CD8-positive, alpha-beta memory T cell (primary cell): ENCODE measurements around the gene LIN7C. TPM values are rescaled to one million over a fixed set of nuclear protein-coding genes. Genes with fewer than 3 reads are reported as not detected.

Experiments used
- CTCF ChIA-PET: fragments of 350-600 bp; sonication (Branson Sonifier 250); formaldehyde crosslinking; loops from one replicate; lab custom pipeline; 2021; ENCODE audit warnings: antibody characterized with exemption; lab: Charles Lee
- POLR2A ChIA-PET: fragments of 350-600 bp; sonication (Branson Sonifier 250); formaldehyde crosslinking; loops from one replicate; lab custom pipeline; 2021; ENCODE audit warnings: antibody characterized with exemption; lab: Charles Lee
- DNase-seq, 5 donors: peaks; one replicate each; pipeline versions ENCODE4 v3.0.0 to v3.0.0-alpha.2; 2020 to 2022; ENCODE audit warnings: mixed read lengths in 1 of 5
- H3K27ac ChIP-seq: one replicate; pipeline ENCODE4 v1.7.0; 2013; ENCODE audit warnings: low read depth, mild to moderate bottlenecking, low read length, moderate library complexity
- H3K27me3 ChIP-seq: 2 replicates; pipeline ENCODE4 v1.7.0; 2013; ENCODE audit warnings: low read length, mild to moderate bottlenecking; ENCODE audit not compliant: insufficient read depth, poor library complexity, severe bottlenecking
- H3K36me3 ChIP-seq: 2 replicates; pipeline ENCODE4 v1.7.0; 2013; ENCODE audit warnings: mild to moderate bottlenecking, low read length, moderate library complexity; ENCODE audit not compliant: insufficient read depth
- H3K4me1 ChIP-seq: 2 replicates; pipeline ENCODE4 v1.7.0; 2013; ENCODE audit warnings: mild to moderate bottlenecking, low read length, moderate library complexity; ENCODE audit not compliant: insufficient read depth
- H3K4me3 ChIP-seq: 2 replicates; pipeline ENCODE4 v1.7.0; 2013; ENCODE audit warnings: mild to moderate bottlenecking, low read length
- H3K9me3 ChIP-seq: 2 replicates; pipeline ENCODE4 v1.7.0; 2013; ENCODE audit warnings: mild to moderate bottlenecking, low read length
- H3K27ac Mint-ChIP-seq, 8 donors: one replicate each; pipeline ENCODE4 v1.8.0; 2020 to 2021; ENCODE audit warnings: mixed read lengths in 8 of 8, mild to moderate bottlenecking in 6 of 8, inconsistent platforms in 3 of 8, moderate library complexity in 3 of 8
- H3K27me3 Mint-ChIP-seq, 2 donors: one replicate each; pipeline ENCODE4 v1.8.0; 2020 to 2021; ENCODE audit warnings: mixed read lengths in 2 of 2, mild to moderate bottlenecking in 1 of 2, moderate library complexity in 1 of 2
- H3K36me3 Mint-ChIP-seq, 3 donors: one replicate each; pipeline ENCODE4 v1.8.0; 2020 to 2021; ENCODE audit warnings: mixed read lengths in 3 of 3, inconsistent platforms in 1 of 3, mild to moderate bottlenecking in 1 of 3
- H3K4me1 Mint-ChIP-seq, 3 donors: one replicate each; pipeline ENCODE4 v1.8.0; 2020 to 2021; ENCODE audit warnings: mixed read lengths in 3 of 3, inconsistent platforms in 1 of 3, mild to moderate bottlenecking in 1 of 3
- H3K4me3 Mint-ChIP-seq, 7 donors: one replicate each; pipeline ENCODE4 v1.8.0; 2020 to 2021; ENCODE audit warnings: mixed read lengths in 7 of 7, mild to moderate bottlenecking in 6 of 7, moderate library complexity in 4 of 7, inconsistent platforms in 2 of 7
- H3K9me3 Mint-ChIP-seq, 5 donors: one replicate each; pipeline ENCODE4 v1.8.0; 2020 to 2022; ENCODE audit warnings: mixed read lengths in 5 of 5, mild to moderate bottlenecking in 3 of 5, moderate library complexity in 2 of 5, inconsistent platforms in 1 of 5
- polyA plus RNA-seq: library from polyadenylated mRNA; unstranded; fragments of 300-500 nt; fragmentation: Illumina TruSeq; gene quantifications from one replicate; pipeline ENCODE4 v1.2.3, GENCODE V29; 2021
- total RNA-seq, 2 experiments: library from RNA; stranded (reverse); gene quantifications; one replicate each; pipeline ENCODE4 v1.2.3, GENCODE V29; 2021

LIN7C gene
- total and polyA plus RNA-seq, 3 experiments from 2014 or later = 14.7 to 28.9 (median 27.4) TPM

DNA sequence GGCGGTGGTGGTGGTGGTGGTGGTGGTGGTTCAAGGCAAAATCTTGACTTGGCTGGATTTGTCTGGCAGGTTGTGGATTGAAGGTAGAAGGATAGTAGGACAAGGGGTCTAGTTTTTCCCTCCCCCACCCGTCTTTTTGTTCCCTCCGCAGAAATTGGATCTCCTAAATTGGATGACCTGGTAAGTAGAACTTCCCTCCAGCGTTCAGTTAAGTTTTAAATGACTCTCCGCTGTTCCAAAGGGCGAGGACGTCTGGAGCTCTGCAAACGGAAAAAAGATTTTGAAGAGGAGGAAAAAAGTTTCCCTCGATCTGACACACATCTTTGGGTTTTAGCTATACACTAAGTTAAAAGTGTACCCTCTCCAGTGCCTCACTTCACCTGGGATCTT, 33.6 kb downstream of the LIN7C start:
- H3K36me3 ChIP-seq = no peaks in the 10 kb centered on the region
- peak overlapping the region; percentile 85 to 99 (median 92) for H3K4me3 Mint-ChIP-seq
- CTCF ChIA-PET = interaction anchor here (1.5 kb wide), 1 partner anchor 12 kb away, joined by 5 read pairs; no protein-coding TSS in a partner anchor
- peaks cover 9% of the 10 kb centered on the region for H3K4me1 ChIP-seq
- H3K27ac Mint-ChIP-seq = peak overlapping the region in 2 of 8 donors; percentile 2 to 87
- POLR2A ChIA-PET = interaction anchor here (0.9 kb wide), 1 partner anchor 23 kb away, joined by 6 read pairs; no protein-coding TSS in a partner anchor
- peaks cover 0 to 3% (median 0%) of the 10 kb centered on the region in 3 donors for H3K36me3 Mint-ChIP-seq
- H3K27ac ChIP-seq = no peak overlapping the region
- H3K9me3 Mint-ChIP-seq = peaks cover 0 to 2% (median 0%) of the 10 kb centered on the region in 5 donors
- no peaks in the 10 kb centered on the region for H3K27me3 ChIP-seq
- DNase-seq = no peak
- H3K4me3 ChIP-seq = peak overlapping the region; percentile 27
- H3K4me1 Mint-ChIP-seq = peaks cover 16 to 20% (median 19%) of the 10 kb centered on the region in 3 donors
- H3K27me3 Mint-ChIP-seq = peaks cover 9 to 39% of the 10 kb centered on the region in 2 donors
- H3K9me3 ChIP-seq = no peaks in the 10 kb centered on the region

DNA sequence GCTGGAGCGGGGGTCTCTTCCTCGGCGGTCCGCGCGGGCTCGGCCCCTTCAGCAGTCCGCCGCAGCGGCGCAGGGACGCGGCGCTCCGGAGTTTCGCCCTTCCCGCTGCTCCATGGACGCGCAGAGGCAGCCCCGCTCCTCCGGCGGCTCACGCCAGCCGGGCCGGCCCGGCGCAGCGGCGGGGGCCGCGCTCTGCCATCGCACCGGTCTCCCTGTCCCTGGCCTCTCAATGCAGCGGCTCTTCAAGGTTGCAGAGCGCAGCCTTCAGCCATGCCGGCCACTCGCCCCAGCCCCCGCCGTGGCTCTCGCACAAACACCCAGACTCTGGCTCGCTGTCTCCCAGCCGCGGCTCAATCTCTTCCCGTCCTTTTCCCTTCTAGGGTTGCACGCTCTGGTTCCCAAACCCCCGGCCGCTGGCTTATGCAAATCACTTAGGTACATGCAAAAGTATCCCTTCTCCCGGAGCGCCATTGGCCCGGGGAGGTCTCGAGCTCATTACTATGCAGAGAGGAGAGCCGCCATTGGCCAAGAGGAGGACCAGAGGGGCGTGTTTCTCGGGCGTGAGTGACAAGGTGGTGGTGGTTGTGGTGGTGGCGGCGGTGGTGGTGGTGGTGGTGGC, 34.1 kb downstream of the LIN7C start, which contains the start of gene LGR4:
LGR4 (minus strand) TSS at position 393 of the 619 bp plus-strand sequence. CDS start 488 bp downstream, outside the sequence.
- Mint-ChIP-seq H3K9me3 (peaks cover 0 to 2% (median 0%) of the 10 kb centered on the region in 5 donors), H3K27me3 (peaks cover 9 to 44% of the 10 kb centered on the region in 2 donors), H3K4me1 (peaks cover 16 to 20% (median 19%) of the 10 kb centered on the region in 3 donors), H3K36me3 (peaks cover 0 to 3% (median 0%) of the 10 kb centered on the region in 3 donors), H3K27ac (peak within 1 kb of the TSS; percentile 2 to 90 (median 80)), H3K4me3 (peak within 1 kb of the TSS; percentile 90 to 99 (median 95))
- Histone ChIP-seq H3K36me3 (no peaks in the 10 kb centered on the region), H3K4me3 (peak within 1 kb of the TSS; percentile 69), H3K4me1 (peaks cover 9% of the 10 kb centered on the region), H3K27ac (peak within 1 kb of the TSS; percentile 32), H3K27me3 (no peaks in the 10 kb centered on the region), H3K9me3 (no peaks in the 10 kb centered on the region)
- CTCF ChIA-PET = interaction anchor here (1.5 kb wide), 1 partner anchor 13 kb away, joined by 5 read pairs; no protein-coding TSS in a partner anchor
- POLR2A ChIA-PET = interaction anchor here (0.9 kb wide), 1 partner anchor 24 kb away, joined by 6 read pairs; no protein-coding TSS in a partner anchor
- DNase-seq = peak; percentile 37 to 75 (median 67)

DNA sequence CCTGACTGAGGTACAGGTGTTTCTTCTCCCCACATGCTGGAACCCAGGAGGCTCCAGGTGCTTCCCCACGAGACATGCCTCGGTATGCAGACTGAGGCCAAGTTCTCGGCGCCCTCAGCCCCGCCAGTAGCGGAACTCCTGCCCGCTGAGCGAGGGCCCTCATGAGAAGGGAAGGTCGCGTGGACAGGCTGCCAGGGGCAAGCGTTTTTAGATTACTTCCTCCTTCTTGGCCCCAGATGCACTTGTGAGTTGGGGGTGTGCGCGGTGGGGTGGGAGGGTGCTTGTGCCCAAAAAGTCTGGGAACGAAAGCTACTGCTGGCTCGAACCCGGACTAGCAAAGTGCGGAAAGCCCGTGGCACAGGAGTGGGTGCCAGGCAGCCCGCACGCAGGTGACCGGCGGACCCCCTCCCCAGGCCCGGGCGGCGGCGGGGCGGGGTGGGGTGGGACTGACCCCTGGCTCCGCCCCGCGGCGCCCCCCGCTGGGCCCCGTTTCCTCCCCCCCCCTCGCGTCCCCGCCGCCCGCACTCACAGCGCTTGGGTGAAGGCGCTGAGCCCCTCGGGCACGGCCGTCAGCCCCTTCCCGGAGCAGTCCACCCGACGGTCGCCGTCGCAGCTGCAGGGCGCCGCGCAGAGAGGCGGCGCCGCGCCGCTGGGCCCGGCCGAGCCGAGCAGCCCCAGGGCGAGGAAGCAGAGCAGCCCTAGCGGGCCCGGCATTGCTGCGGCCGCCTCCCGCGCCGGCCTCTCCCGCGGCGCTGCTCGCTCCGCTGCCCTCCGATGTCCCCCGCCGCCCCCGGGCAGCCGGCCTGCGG, 34.8 kb downstream of the LIN7C start:
- Mint-ChIP-seq H3K27ac (peak overlapping the region in 2 of 8 donors; percentile 76 to 79), H3K9me3 (peaks cover 0 to 2% (median 0%) of the 10 kb centered on the region in 5 donors), H3K27me3 (peaks cover 9 to 47% of the 10 kb centered on the region in 2 donors), H3K4me1 (peaks cover 16 to 20% (median 19%) of the 10 kb centered on the region in 3 donors), H3K36me3 (peaks cover 0 to 3% (median 0%) of the 10 kb centered on the region in 3 donors), H3K4me3 (peak overlapping the region; percentile 45 to 92 (median 85))
- Histone ChIP-seq H3K4me1 (peaks cover 9% of the 10 kb centered on the region), H3K4me3 (peak overlapping the region; percentile 69), H3K36me3 (no peaks in the 10 kb centered on the region), H3K27ac (peak overlapping the region; percentile 45), H3K27me3 (no peaks in the 10 kb centered on the region), H3K9me3 (no peaks in the 10 kb centered on the region)
- CTCF ChIA-PET = interaction anchor here (1.5 kb wide), 1 partner anchor 14 kb away, joined by 5 read pairs; no protein-coding TSS in a partner anchor
- POLR2A ChIA-PET = no interaction called here
- peak; percentile 1 to 47 (median 16) for DNase-seq

DNA sequence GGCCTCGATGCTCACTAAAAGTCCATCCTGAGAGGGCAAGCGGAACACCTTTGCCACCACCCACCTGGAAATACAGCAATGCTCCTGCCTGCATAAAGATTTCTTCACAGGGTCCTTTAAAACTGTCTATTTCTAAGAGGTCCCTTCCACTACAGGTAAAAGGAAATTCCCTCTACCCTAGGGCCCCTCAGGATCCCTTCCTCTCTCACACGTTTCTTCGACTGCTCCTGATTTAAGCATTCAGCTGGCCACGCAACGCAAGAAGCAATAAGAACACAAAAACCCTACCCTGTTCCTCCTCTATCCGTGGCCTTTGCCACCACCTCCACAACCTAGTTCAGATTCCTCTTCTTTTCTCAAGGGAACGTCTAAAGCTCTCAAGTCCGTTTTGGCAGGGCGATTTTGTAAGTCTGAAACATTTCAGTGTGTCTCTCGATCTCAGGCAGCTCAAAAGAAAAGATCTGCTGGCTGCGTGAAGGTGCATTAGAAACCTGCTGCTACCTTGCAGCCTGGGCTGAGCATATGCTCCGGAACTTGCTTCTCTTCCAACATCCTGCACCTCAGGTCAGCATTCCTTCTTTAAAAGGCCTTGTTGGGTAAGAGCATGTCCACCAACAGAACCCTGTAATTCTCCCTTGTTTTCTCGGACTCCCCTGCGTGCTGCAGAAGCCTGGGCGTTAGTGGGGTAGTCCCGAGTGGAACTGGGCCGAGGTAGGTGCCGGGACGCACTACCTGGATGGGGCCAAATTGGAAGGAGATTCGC, 35.6 kb downstream of the LIN7C start:
- ChIA-PET POLR2A (no interaction called here), CTCF (no interaction called here)
- DNase-seq = no peak
- Histone ChIP-seq H3K27me3 (no peaks in the 10 kb centered on the region), H3K4me3 (peak overlapping the region; percentile 49), H3K9me3 (no peaks in the 10 kb centered on the region), H3K27ac (peak overlapping the region; percentile 45), H3K36me3 (no peaks in the 10 kb centered on the region), H3K4me1 (peaks cover 9% of the 10 kb centered on the region)
- peaks cover 0 to 3% (median 0%) of the 10 kb centered on the region in 3 donors for H3K36me3 Mint-ChIP-seq
- peak overlapping the region; percentile 45 to 92 (median 85) for H3K4me3 Mint-ChIP-seq
- peaks cover 0 to 2% (median 0%) of the 10 kb centered on the region in 5 donors for H3K9me3 Mint-ChIP-seq
- peaks cover 9 to 47% of the 10 kb centered on the region in 2 donors for H3K27me3 Mint-ChIP-seq
- peak overlapping the region in 1 of 8 donors; percentile 6 for H3K27ac Mint-ChIP-seq
- H3K4me1 Mint-ChIP-seq = peaks cover 16 to 20% (median 19%) of the 10 kb centered on the region in 3 donors

DNA sequence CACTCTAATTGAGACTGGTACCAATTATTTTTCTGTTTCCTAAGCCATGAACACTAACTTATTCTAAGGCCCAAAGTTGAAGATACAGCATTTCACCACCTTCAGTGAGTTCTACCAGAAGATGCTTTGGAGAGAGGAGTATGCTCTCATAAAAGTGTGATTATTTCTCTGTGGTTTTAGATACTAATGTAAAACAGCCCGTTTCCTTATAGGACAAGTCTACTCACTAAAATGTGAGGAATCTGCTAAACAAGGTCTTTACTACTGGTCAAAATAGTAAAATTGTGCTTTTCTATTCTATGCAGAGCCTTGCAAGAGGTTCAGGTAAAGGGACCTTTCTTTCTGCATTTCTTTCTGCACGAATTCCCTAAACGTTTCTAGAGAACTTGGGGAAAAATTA, 36.4 kb downstream of the LIN7C start:
- no peak for DNase-seq
- no peaks in the 10 kb centered on the region for H3K27me3 ChIP-seq
- H3K27me3 Mint-ChIP-seq = peaks cover 9 to 54% of the 10 kb centered on the region in 2 donors
- no peaks in the 10 kb centered on the region for H3K9me3 ChIP-seq
- H3K27ac ChIP-seq = no peak overlapping the region
- peaks cover 0 to 2% (median 0%) of the 10 kb centered on the region in 5 donors for H3K9me3 Mint-ChIP-seq
- H3K4me1 Mint-ChIP-seq = peaks cover 16 to 20% (median 19%) of the 10 kb centered on the region in 3 donors
- CTCF ChIA-PET = no interaction called here
- peak overlapping the region in 4 of 7 donors; percentile 17 to 92 (median 66) for H3K4me3 Mint-ChIP-seq
- H3K36me3 ChIP-seq = no peaks in the 10 kb centered on the region
- peaks cover 0 to 3% (median 0%) of the 10 kb centered on the region in 3 donors for H3K36me3 Mint-ChIP-seq
- peaks cover 9% of the 10 kb centered on the region for H3K4me1 ChIP-seq
- POLR2A ChIA-PET = no interaction called here
- H3K4me3 ChIP-seq = no peak overlapping the region
- H3K27ac Mint-ChIP-seq = no peak overlapping the region

DNA sequence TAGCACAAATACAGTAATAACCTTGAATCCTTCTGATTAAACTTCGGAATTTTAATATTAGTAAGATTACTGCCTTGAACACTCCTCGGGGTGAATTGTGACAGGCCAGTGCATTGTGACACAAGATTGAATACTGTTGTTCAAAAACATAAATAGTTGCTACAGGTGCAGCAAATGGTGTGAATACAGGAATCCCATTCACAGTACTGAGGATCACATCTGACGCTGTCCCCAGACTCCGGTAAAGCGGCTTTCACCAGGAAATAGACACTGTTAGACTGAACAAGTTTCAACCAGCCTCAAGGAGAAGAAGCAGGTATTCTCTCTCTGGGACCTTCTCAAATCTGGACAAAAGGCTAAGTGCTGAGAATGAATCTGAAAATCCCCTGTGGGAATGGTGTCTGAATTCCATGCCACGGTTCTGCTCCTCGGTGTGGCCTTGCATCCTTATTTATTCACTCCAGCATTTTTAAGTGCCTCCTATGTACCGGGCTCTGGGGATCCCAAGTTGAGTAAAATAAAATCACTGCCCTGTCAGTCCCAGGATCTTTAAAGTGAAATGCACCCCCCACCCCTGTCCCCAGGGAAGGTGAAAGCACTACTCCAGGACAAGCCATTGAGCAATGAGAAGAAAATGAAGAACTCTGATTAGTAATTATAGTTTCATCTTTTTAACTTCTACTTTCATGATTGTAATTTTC, 37.4 kb downstream of the LIN7C start:
- no peak overlapping the region for H3K27ac ChIP-seq
- H3K36me3 ChIP-seq = no peaks in the 10 kb centered on the region
- Mint-ChIP-seq H3K9me3 (peaks cover 0 to 2% (median 0%) of the 10 kb centered on the region in 5 donors), H3K4me3 (peak overlapping the region in 1 of 7 donors; percentile 45), H3K36me3 (peaks cover 0 to 3% (median 0%) of the 10 kb centered on the region in 3 donors), H3K27ac (no peak overlapping the region), H3K27me3 (peaks cover 9 to 57% of the 10 kb centered on the region in 2 donors), H3K4me1 (peaks cover 16 to 20% (median 19%) of the 10 kb centered on the region in 3 donors)
- peaks cover 9% of the 10 kb centered on the region for H3K4me1 ChIP-seq
- no peaks in the 10 kb centered on the region for H3K9me3 ChIP-seq
- no peak for DNase-seq
- CTCF ChIA-PET = no interaction called here
- POLR2A ChIA-PET = no interaction called here
- H3K4me3 ChIP-seq = no peak overlapping the region
- H3K27me3 ChIP-seq = no peaks in the 10 kb centered on the region
